Transverse colon (tissue), 4 donors: ENCODE results near the gene DLX1. TPM values are rescaled to one million over a fixed set of nuclear protein-coding genes. Genes with fewer than 3 reads are reported as not detected.
"Not testable (repeated sequence)": the region's sequence is repeated elsewhere in the genome, so short reads cannot be mapped to it uniquely, and the experiment has no call there.

Source experiments
- DNase-seq: peaks from one replicate; pipeline ENCODE4 v3.0.0-alpha.2; 2019
- H3K27ac ChIP-seq, 4 donors: fragments of 200-600 bp; sonication (generic); 2 replicates each; pipeline ENCODE4 v1.5.1; 2016 to 2018; ENCODE audit warnings: inconsistent platforms in 4 of 4
- H3K27me3 ChIP-seq: fragments of 200-600 bp; sonication (generic); 2 replicates; pipeline ENCODE4 v1.5.1; 2017; ENCODE audit warnings: inconsistent platforms
- H3K36me3 ChIP-seq, 4 donors: fragments of 200-600 bp; sonication (generic); 2 replicates each; pipeline ENCODE4 v1.5.1; 2017 to 2019; ENCODE audit warnings: inconsistent platforms in 4 of 4
- H3K4me1 ChIP-seq, 4 donors: fragments of 200-600 bp; sonication (generic); 2 replicates each; pipeline ENCODE4 v1.5.1; 2017 to 2020; ENCODE audit warnings: inconsistent platforms in 4 of 4
- H3K4me3 ChIP-seq, 4 donors: fragments of 200-600 bp; sonication (generic); 1 replicate in 1 of 4; 2 replicates in 3 of 4; pipeline versions ENCODE4 v1.5.1 to v1.6.1; 2017 to 2019; ENCODE audit warnings: inconsistent platforms in 4 of 4
- H3K9me3 ChIP-seq, 2 donors: fragments of 200-600 bp; sonication (generic); 2 replicates each; pipeline ENCODE4 v1.5.1; 2017 to 2019; ENCODE audit warnings: inconsistent platforms in 2 of 2
- EP300 ChIP-seq: sonication (generic); formaldehyde crosslinking; IDR thresholded peaks from one replicate; pipeline ENCODE4 v1.6.1; 2017; ENCODE audit warnings: antibody characterized with exemption, low read depth
- POLR2A ChIP-seq: fragments of 450-650 bp; IDR thresholded peaks from one replicate; pipeline ENCODE4 v1.6.1; 2016; ENCODE audit warnings: antibody characterized with exemption, mild to moderate bottlenecking, moderate library complexity
- POLR2AphosphoS5 ChIP-seq, 3 donors: sonication (generic); formaldehyde crosslinking; IDR thresholded peaks; one replicate each; pipeline ENCODE4 v1.6.1; 2016; ENCODE audit warnings: antibody characterized with exemption in 3 of 3
- WGBS, 2 donors: methylation state at CpG; one replicate each; pipeline ENCODE4 v1.1.5; 2018; ENCODE audit warnings: low coverage in 1 of 2; 5-methylcytosine and 5-hydroxymethylcytosine counted together
- in situ Hi-C, 4 donors: fragments of 200-750 bp; cut with MboI; loops; one replicate each; pipeline versions ENCODE4 v1.15.0 to v1.15.1; 2017; ENCODE audit warnings: low sequenced_read_pairs in 3 of 4, low pct_ligation_motif_present in 1 of 4, low pct_unique_long_range_greater_than_20kb in 1 of 4
- intact Hi-C: fragments of 100-400 bp; cut with DNase I; formaldehyde crosslinking; loops from one replicate; pipeline ENCODE4 v1.15.1; 2023; ENCODE audit warnings: low total_unique reads
- total RNA-seq, 4 donors: library from RNA; depleted of rRNA; stranded (reverse); fragments of >200 nt; gene quantifications; one replicate each; pipeline ENCODE4 v1.1.0, GENCODE V29; 2016
- TF ChIP-seq, protein P1 (sequence below), 5 experiments: fragments of 200-600 bp in 3 of 5; fragments of 450-650 bp in 2 of 5; sonication (generic) in 3 of 5; IDR thresholded peaks; 1 replicate in 2 of 5; 2 replicates in 3 of 5; pipeline ENCODE4 v1.5.1; 2016 to 2017; ENCODE audit warnings: antibody characterized with exemption in 5 of 5, inconsistent platforms in 3 of 5, mild to moderate bottlenecking in 2 of 5, moderate library complexity in 1 of 5

Gene DLX1
- total RNA-seq, 4 donors from 2014 or later = not detected

DNA sequence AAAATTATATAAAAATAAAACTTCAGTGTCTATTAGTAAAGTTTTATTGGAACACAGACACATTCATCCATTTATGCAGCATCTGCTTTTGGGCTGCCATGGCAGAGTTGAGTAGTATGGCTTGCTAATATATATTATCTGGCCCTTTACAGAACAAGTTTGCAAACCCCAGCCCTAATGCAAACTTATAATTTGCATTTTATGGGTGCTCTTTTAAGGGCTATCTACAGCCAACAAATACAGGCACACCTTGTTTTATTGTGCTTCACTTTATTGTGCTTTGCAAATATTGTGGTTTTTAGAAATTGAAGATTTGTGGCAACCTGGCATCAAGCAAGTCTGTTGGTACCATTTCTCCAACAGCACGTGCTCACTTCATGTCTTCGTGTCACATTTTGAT lies 52.6 kb downstream of the DLX1 start:
- Histone ChIP-seq H3K36me3 (no peaks in the 10 kb centered on the region), H3K4me3 (no peak overlapping the region), H3K27ac (no peak overlapping the region), H3K27me3 (peaks cover 8% of the 10 kb centered on the region), H3K9me3 (no peaks in the 10 kb centered on the region), H3K4me1 (no peaks in the 10 kb centered on the region)
- in situ Hi-C loops = no loop called here
- 51 to 82% methylated on average over 2 of the region's 2 CpGs for WGBS, 2 donors
- no peak for DNase-seq
- TF ChIP-seq, protein P1, sequence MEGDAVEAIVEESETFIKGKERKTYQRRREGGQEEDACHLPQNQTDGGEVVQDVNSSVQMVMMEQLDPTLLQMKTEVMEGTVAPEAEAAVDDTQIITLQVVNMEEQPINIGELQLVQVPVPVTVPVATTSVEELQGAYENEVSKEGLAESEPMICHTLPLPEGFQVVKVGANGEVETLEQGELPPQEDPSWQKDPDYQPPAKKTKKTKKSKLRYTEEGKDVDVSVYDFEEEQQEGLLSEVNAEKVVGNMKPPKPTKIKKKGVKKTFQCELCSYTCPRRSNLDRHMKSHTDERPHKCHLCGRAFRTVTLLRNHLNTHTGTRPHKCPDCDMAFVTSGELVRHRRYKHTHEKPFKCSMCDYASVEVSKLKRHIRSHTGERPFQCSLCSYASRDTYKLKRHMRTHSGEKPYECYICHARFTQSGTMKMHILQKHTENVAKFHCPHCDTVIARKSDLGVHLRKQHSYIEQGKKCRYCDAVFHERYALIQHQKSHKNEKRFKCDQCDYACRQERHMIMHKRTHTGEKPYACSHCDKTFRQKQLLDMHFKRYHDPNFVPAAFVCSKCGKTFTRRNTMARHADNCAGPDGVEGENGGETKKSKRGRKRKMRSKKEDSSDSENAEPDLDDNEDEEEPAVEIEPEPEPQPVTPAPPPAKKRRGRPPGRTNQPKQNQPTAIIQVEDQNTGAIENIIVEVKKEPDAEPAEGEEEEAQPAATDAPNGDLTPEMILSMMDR (IDR thresholded peaks at IDR 0.05) = no peak
- no peak for TF ChIP-seq EP300
- TF ChIP-seq POLR2AphosphoS5 (IDR thresholded peaks at IDR 0.05) = no peak
- no peak for TF ChIP-seq POLR2A
- intact Hi-C loops = no loop called here

DNA sequence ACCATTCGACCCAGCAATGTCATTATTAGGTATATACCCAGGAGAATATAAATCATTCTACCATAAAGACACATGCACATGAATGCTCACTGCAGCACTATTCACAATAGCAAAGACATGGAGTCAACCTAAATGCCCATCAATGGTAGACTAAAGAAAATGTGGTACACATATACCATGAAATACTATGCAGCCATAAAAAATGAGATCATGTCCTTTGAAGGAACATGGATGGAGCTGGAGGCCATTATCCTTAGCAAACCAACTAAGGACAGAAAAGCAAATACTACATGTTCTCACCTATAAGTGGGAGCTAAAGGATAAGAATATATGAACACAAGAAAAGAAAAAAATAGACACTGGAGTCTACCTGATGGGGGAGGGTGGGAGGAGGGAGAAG lies 53.4 kb downstream of the DLX1 start:
- intact Hi-C loops, H3K27ac ChIP-seq, H3K36me3 ChIP-seq, in situ Hi-C loops, DNase-seq, H3K9me3 ChIP-seq, H3K27me3 ChIP-seq, H3K4me3 ChIP-seq, H3K4me1 ChIP-seq: not testable (repeated sequence)
- WGBS, 2 donors = 63 to 73% methylated on average over 1 of the region's 1 CpG

Other genes starting within 250 kb of the DLX1 start
- 100 to 1,000 TPM in 1 of 4 donors, 10 to 100 TPM in 3; 26.9 to 151 (median 40.5) TPM for gene SLC25A12, start 191.3 kb upstream of the DLX1 start, total RNA-seq
- 10 to 100 TPM in 2 of 4 donors, 1 to 10 TPM in 2; 4.2 to 19.4 (median 12.0) TPM for gene HAT1, start 163.0 kb upstream of the DLX1 start, total RNA-seq
- 1 to 10 TPM in 3 of 4 donors, under 1 TPM in 1; 0.75 to 6.4 (median 3.6) TPM for gene METAP1D, start 85.6 kb upstream of the DLX1 start, total RNA-seq
- under 1 TPM in 1 of 4 donors, not detected in 3; 0.16 TPM for gene DLX2, start 17.4 kb downstream of the DLX1 start, total RNA-seq